ENCODE results near the gene WASF3.

The WASF3 gene

GRCh38 chr13:26686285-26686684 is 128.8 kb downstream of the WASF3 start:
- no peak overlapping the region for H3K4me3 ChIP-seq (ENCODE audit: insufficient read length, low read depth)
- no peak for DNase-seq (ENCODE audit: low read depth, low spot score)
- no peak overlapping the region for H3K9ac ChIP-seq (ENCODE audit: insufficient read length, low read depth)
- no peaks in the 10 kb centered on the region for H3K9me3 ChIP-seq (ENCODE audit: insufficient read depth, low read length)
- H3K27me3 ChIP-seq (ENCODE audit: insufficient read depth, insufficient read length), result no peaks in the 10 kb centered on the region
- TF ChIP-seq SUZ12 (IDR thresholded peaks at IDR 0.05; ENCODE audit: extremely low read depth, insufficient read depth, insufficient read length) (no peak), YY1 (IDR thresholded peaks at IDR 0.05; ENCODE audit: insufficient read depth, insufficient read length) (no peak), ZNF274 (IDR thresholded peaks at IDR 0.05; ENCODE audit: low read depth, low read length) (no peak)
- H3K36me3 ChIP-seq (ENCODE audit: insufficient read depth, insufficient read length, low read length), result peaks cover 34% of the 10 kb centered on the region
- H3K4me1 ChIP-seq (ENCODE audit: insufficient read depth, insufficient read length), result no peaks in the 10 kb centered on the region

DNA sequence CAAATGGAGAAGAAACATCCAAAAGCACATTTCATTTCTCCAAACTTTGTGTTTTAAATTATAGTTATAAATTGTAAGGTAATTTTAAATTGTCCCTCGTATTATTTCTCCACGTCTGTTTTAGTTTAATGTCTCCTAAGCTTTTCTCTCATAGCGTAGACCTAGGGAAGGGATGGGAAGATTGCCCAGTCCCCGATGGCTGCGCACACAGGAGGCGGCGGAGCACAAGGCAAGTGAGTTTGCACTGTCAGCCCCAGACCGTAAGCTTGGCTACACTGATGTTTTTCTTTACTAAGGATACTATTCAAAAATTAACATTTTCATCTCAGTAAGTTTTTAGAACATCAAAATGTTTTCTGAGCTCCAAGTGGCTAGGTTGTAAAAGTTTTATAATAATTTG is 130.8 kb downstream of the WASF3 start:
- H3K9ac ChIP-seq (ENCODE audit: insufficient read length, low read depth), result no peak overlapping the region
- no peaks in the 10 kb centered on the region for H3K9me3 ChIP-seq (ENCODE audit: insufficient read depth, low read length)
- TF ChIP-seq SUZ12 (IDR thresholded peaks at IDR 0.05; ENCODE audit: extremely low read depth, insufficient read depth, insufficient read length) (no peak), ZNF274 (IDR thresholded peaks at IDR 0.05; ENCODE audit: low read depth, low read length) (no peak)
- H3K36me3 ChIP-seq (ENCODE audit: insufficient read depth, insufficient read length, low read length), result peaks cover 19% of the 10 kb centered on the region
- no peak for DNase-seq (ENCODE audit: low read depth, low spot score)
- H3K27me3 ChIP-seq (ENCODE audit: insufficient read depth, insufficient read length), result no peaks in the 10 kb centered on the region
- H3K4me3 ChIP-seq (ENCODE audit: insufficient read length, low read depth), result no peak overlapping the region
- no peaks in the 10 kb centered on the region for H3K4me1 ChIP-seq (ENCODE audit: insufficient read depth, insufficient read length)

GRCh38 chr13:26688980-26689379 is 131.5 kb downstream of the WASF3 start:
- TF ChIP-seq SUZ12 (IDR thresholded peaks at IDR 0.05; ENCODE audit: extremely low read depth, insufficient read depth, insufficient read length), result no peak
- TF ChIP-seq YY1 (IDR thresholded peaks at IDR 0.05; ENCODE audit: insufficient read depth, insufficient read length), result no peak
- no peak for TF ChIP-seq ZNF274 (IDR thresholded peaks at IDR 0.05; ENCODE audit: low read depth, low read length)
- H3K9ac ChIP-seq (ENCODE audit: insufficient read length, low read depth), result no peak overlapping the region
- H3K27me3 ChIP-seq (ENCODE audit: insufficient read depth, insufficient read length), result no peaks in the 10 kb centered on the region
- H3K4me3 ChIP-seq (ENCODE audit: insufficient read length, low read depth), result no peak overlapping the region
- no peak for DNase-seq (ENCODE audit: low read depth, low spot score)
- no peaks in the 10 kb centered on the region for H3K4me1 ChIP-seq (ENCODE audit: insufficient read depth, insufficient read length)
- H3K9me3 ChIP-seq (ENCODE audit: insufficient read depth, low read length), result no peaks in the 10 kb centered on the region
- H3K36me3 ChIP-seq (ENCODE audit: insufficient read depth, insufficient read length, low read length), result peaks cover 13% of the 10 kb centered on the region

DNA sequence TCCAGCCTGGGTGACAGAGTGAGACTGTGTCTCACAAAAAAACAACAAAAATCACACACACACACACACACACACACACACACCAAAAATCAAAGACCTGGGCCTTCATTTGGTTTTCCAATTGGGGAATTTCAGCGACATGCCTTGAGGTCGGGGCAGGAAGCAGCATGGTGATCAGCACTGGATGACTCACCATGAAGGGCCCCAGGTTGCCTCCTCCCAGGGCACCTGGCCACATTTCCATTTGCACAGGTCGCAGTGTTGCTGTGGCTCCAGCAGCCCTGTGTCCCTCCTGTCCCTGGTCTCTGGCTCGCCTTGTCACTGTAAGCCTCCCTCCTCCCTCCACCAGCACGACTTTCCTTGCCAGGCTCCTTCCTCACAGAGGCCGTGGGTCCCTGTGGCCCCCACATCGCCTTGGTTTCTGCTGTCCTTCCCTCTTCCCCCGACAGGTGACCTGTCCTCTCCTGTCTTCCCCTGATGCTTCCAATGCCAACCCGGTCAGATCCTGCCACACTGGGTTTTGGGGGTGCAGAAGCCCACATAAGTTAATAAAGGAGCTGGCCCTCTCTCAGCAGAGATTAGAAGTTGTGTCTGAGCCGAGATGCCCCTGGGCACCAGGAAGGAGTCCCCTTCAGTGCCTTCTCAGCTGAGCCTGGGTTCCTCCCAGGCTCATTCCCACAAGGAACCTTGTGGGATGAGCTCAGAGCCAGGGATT is 136.4 kb downstream of the WASF3 start:
- Histone ChIP-seq H3K4me1 (ENCODE audit: insufficient read depth, insufficient read length) (no peaks in the 10 kb centered on the region), H3K9me3 (ENCODE audit: insufficient read depth, low read length) (no peaks in the 10 kb centered on the region; the same call in 1 of the 2 replicates), H3K36me3 (ENCODE audit: insufficient read depth, insufficient read length, low read length) (no peaks in the 10 kb centered on the region), H3K9ac (ENCODE audit: insufficient read length, low read depth) (no peak overlapping the region), H3K4me3 (ENCODE audit: insufficient read length, low read depth) (no peak overlapping the region), H3K27me3 (ENCODE audit: insufficient read depth, insufficient read length) (peaks cover 6% of the 10 kb centered on the region)
- DNase-seq (ENCODE audit: low read depth, low spot score), result no peak
- no peak for TF ChIP-seq SUZ12 (IDR thresholded peaks at IDR 0.05; ENCODE audit: extremely low read depth, insufficient read depth, insufficient read length)

DNA sequence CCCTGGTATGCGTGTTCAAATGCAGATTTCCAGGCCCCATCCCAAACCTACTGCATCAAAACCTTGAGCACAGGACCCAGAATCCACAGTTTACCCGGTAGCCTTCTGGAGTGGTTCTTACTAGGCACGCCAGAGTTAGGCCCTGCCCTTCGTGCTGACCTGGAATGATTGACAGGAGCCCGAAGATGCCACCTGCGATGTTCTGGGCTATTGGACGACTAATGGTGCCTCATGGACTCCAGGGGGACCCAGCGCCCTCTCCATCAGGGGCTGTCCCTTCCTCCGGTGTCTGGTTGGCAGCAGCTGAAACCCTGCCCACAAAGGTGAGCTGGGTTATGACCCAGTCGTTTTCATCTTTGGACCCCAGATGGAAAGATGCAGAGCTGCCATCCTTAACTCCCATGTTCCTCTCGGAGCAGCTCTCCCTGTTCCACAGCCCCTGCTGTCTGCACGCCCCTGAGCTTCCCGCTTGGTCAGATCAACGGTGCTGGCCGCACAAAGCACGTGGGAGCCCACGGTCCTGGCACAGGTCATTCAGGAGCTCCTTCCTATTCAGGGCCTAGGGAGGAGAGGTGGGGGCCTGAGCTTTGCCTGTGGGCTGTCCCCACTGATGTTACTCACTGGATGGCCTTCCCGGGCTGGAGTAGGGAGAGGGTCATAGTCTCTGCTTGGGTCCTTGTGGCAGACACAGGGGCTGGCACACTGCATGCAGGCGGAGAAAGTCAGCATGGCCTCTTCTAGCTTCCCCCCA is 137.3 kb downstream of the WASF3 start:
- Histone ChIP-seq H3K27me3 (ENCODE audit: insufficient read depth, insufficient read length) (peaks cover 6% of the 10 kb centered on the region), H3K9ac (ENCODE audit: insufficient read length, low read depth) (no peak overlapping the region), H3K4me3 (ENCODE audit: insufficient read length, low read depth) (no peak overlapping the region), H3K9me3 (ENCODE audit: insufficient read depth, low read length) (no peaks in the 10 kb centered on the region; the same call in 1 of the 2 replicates), H3K36me3 (ENCODE audit: insufficient read depth, insufficient read length, low read length) (no peaks in the 10 kb centered on the region), H3K4me1 (ENCODE audit: insufficient read depth, insufficient read length) (no peaks in the 10 kb centered on the region)
- no peak for DNase-seq (ENCODE audit: low read depth, low spot score)
- TF ChIP-seq YY1 (IDR thresholded peaks at IDR 0.05; ENCODE audit: insufficient read depth, insufficient read length), result no peak
- TF ChIP-seq ZNF274 (IDR thresholded peaks at IDR 0.05; ENCODE audit: low read depth, low read length), result no peak
- TF ChIP-seq SUZ12 (IDR thresholded peaks at IDR 0.05; ENCODE audit: extremely low read depth, insufficient read depth, insufficient read length), result no peak

DNA sequence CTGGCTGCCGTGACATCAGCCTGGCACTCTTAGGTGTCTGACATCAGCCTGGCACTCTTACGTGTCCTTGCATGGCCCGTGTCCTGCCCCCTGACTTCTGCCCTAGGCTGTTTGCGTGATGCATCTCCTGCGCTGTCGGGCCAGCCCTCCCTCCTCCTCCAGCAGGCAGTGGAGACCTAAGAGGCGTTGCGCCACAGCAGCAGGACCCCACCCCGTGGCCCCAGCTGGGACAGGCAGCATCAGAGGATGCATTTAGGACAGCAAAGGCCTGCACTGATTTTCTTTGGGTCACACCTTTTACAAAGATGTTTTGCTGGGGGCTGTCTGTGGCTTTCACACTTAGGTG is 137.8 kb downstream of the WASF3 start:
- Histone ChIP-seq H3K36me3 (ENCODE audit: insufficient read depth, insufficient read length, low read length) (no peaks in the 10 kb centered on the region), H3K27me3 (ENCODE audit: insufficient read depth, insufficient read length) (peaks cover 6% of the 10 kb centered on the region), H3K9me3 (ENCODE audit: insufficient read depth, low read length) (no peaks in the 10 kb centered on the region; the same call in 1 of the 2 replicates), H3K9ac (ENCODE audit: insufficient read length, low read depth) (no peak overlapping the region), H3K4me3 (ENCODE audit: insufficient read length, low read depth) (no peak overlapping the region), H3K4me1 (ENCODE audit: insufficient read depth, insufficient read length) (no peaks in the 10 kb centered on the region)
- DNase-seq (ENCODE audit: low read depth, low spot score), result no peak
- no peak for TF ChIP-seq SUZ12 (IDR thresholded peaks at IDR 0.05; ENCODE audit: extremely low read depth, insufficient read depth, insufficient read length)

DNA sequence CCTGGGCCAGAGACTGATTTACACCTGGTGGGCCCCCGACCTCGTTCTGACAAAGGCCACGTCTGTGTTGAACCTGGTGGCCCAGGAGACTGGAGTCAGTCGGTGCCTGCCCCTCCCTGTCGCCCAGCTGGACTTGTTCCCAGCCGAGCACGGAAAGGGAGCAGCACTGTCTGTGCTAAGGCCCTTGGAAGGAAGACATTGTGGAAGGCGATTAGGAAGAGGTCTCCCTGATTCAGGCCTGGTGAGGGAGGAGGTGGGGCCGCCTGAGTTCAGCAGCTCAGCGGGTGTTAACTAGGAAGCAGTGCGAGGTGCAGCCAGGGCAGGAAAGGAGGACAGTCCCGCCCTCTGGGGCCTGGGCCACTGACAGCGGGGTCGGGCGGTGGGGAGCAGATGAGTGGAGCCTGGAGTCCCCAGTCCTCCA is 138.4 kb downstream of the WASF3 start:
- TF ChIP-seq YY1 (IDR thresholded peaks at IDR 0.05; ENCODE audit: insufficient read depth, insufficient read length) (no peak), ZNF274 (IDR thresholded peaks at IDR 0.05; ENCODE audit: low read depth, low read length) (no peak), SUZ12 (IDR thresholded peaks at IDR 0.05; ENCODE audit: extremely low read depth, insufficient read depth, insufficient read length) (no peak)
- Histone ChIP-seq H3K36me3 (ENCODE audit: insufficient read depth, insufficient read length, low read length) (no peaks in the 10 kb centered on the region), H3K4me1 (ENCODE audit: insufficient read depth, insufficient read length) (no peaks in the 10 kb centered on the region), H3K9me3 (ENCODE audit: insufficient read depth, low read length) (no peaks in the 10 kb centered on the region; the same call in 1 of the 2 replicates), H3K9ac (ENCODE audit: insufficient read length, low read depth) (no peak overlapping the region), H3K4me3 (ENCODE audit: insufficient read length, low read depth) (no peak overlapping the region), H3K27me3 (ENCODE audit: insufficient read depth, insufficient read length) (peaks cover 6% of the 10 kb centered on the region)
- DNase-seq (ENCODE audit: low read depth, low spot score), result no peak
